Progenitor cell of endocrine pancreas (in vitro differentiated cells): ENCODE results near the gene PRKX. TPM values are rescaled to one million over a fixed set of nuclear protein-coding genes. Genes with fewer than 3 reads are reported as not detected.
"Not testable (repeated sequence)": the region's sequence is repeated elsewhere in the genome, so short reads cannot be mapped to it uniquely, and the experiment has no call there.

ENCODE experiments used
- DNase-seq: peaks from one replicate; pipeline ENCODE4 v3.0.0; 2021; ENCODE audit warnings: low spot score; ENCODE audit not compliant: unreplicated experiment
- H3K27ac Mint-ChIP-seq: 2 replicates; pipeline ENCODE4 v1.8.0; 2021; ENCODE audit warnings: mild to moderate bottlenecking, moderate library complexity, mixed read lengths
- H3K27me3 Mint-ChIP-seq: 2 replicates; pipeline ENCODE4 v1.8.0; 2021; ENCODE audit warnings: mixed read lengths
- H3K36me3 Mint-ChIP-seq: 2 replicates; pipeline ENCODE4 v1.8.0; 2022; ENCODE audit warnings: mixed read lengths; ENCODE audit not compliant: insufficient read depth
- H3K4me1 Mint-ChIP-seq: 2 replicates; pipeline ENCODE4 v1.8.0; 2021; ENCODE audit warnings: low read depth, mixed read lengths
- H3K4me3 Mint-ChIP-seq: 2 replicates; pipeline ENCODE4 v1.8.0; 2021; ENCODE audit warnings: low read depth, mild to moderate bottlenecking, moderate library complexity, mixed read lengths
- H3K9me3 Mint-ChIP-seq: 2 replicates; pipeline ENCODE4 v1.8.0; 2021; ENCODE audit warnings: low read depth, mixed read lengths
- total RNA-seq: library from RNA; stranded (reverse); gene quantifications from 2 replicates; pipeline ENCODE4 v1.2.1, GENCODE V29; 2021
- TF ChIP-seq, protein P1 (sequence below): fragments of 200-600 bp; sonication (generic); IDR thresholded peaks from one replicate; pipeline ENCODE4 v1.5.0; 2021; ENCODE audit warnings: antibody characterized with exemption, mild to moderate bottlenecking; ENCODE audit not compliant: unreplicated experiment

The PRKX gene
- total RNA-seq, 1 donor from 2014 or later: 54.0 TPM

DNA sequence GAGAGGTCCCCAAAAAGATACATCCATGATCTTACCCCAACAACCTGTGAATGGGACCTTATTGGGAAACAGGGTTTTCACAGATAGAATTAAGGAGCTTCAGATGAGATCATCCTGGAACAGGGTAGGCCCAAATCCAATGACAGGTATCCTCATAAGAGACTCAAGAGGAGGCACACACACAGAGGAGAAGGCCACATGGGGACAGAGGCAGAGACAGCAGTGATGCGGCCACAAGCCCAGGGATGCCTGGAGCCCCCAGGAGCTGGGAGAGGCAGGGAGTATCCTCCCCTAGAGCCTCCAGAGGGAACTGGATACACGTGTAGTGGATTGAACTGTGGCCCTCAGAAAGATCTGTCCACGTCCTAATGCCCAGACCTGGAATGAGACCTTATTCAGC, 82.3 kb downstream of the PRKX start:
- no peak overlapping the region for H3K27ac Mint-ChIP-seq
- H3K9me3 Mint-ChIP-seq: peaks cover 16% of the 10 kb centered on the region
- no peaks in the 10 kb centered on the region for H3K27me3 Mint-ChIP-seq
- TF ChIP-seq, protein P1, sequence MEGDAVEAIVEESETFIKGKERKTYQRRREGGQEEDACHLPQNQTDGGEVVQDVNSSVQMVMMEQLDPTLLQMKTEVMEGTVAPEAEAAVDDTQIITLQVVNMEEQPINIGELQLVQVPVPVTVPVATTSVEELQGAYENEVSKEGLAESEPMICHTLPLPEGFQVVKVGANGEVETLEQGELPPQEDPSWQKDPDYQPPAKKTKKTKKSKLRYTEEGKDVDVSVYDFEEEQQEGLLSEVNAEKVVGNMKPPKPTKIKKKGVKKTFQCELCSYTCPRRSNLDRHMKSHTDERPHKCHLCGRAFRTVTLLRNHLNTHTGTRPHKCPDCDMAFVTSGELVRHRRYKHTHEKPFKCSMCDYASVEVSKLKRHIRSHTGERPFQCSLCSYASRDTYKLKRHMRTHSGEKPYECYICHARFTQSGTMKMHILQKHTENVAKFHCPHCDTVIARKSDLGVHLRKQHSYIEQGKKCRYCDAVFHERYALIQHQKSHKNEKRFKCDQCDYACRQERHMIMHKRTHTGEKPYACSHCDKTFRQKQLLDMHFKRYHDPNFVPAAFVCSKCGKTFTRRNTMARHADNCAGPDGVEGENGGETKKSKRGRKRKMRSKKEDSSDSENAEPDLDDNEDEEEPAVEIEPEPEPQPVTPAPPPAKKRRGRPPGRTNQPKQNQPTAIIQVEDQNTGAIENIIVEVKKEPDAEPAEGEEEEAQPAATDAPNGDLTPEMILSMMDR: no peak
- no peak overlapping the region for H3K4me3 Mint-ChIP-seq
- H3K4me1 Mint-ChIP-seq: no peaks in the 10 kb centered on the region
- peaks cover 43% of the 10 kb centered on the region for H3K36me3 Mint-ChIP-seq
- DNase-seq: no peak

DNA sequence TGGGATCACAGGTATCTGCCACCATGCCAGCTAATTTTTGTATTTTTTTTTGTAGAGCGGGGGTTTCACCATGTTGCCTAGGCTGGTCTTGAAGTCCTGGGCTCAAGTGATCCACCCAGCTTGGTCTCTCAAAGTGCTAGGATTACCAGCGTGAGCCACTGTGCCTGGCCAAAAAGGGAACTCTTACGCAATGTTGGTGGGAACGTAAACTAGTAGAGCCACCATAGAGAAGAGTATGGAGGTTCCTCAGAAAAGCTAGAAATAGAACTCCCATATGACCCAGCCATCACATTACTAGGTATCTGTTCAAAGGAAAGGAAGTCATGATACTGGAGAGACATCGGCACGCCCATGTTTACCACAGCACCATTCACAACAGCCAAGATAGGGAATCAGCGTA, 85.9 kb downstream of the PRKX start:
- Mint-ChIP-seq H3K4me3 (no peak overlapping the region), H3K27me3 (no peaks in the 10 kb centered on the region), H3K9me3 (peaks cover 16% of the 10 kb centered on the region), H3K36me3 (peaks cover 42% of the 10 kb centered on the region), H3K4me1 (no peaks in the 10 kb centered on the region), H3K27ac (no peak overlapping the region)
- DNase-seq: no peak
- TF ChIP-seq, protein P1: no peak

DNA sequence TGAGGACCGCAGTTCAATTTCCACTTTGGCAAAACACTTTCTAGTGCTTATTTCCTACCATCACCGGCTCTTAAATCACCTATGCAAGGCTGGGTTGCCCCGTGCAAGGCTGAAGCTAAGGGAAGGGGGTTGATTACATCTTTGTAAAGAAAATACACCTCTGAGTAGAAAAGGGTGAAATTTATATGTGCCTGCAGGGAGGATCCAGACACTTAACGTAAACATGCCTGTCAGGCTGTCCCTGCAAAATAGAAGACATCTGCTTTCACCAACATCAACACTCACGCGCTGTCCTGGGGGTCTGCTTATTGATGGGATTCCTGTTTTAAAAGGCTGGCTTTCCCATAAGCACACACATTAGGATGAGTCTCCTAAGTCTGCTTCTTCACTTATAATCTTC, 92.0 kb downstream of the PRKX start:
- Mint-ChIP-seq H3K27me3 (no peaks in the 10 kb centered on the region), H3K27ac (no peak overlapping the region), H3K4me3 (no peak overlapping the region), H3K4me1 (peaks cover 1% of the 10 kb centered on the region), H3K36me3 (peaks cover 28% of the 10 kb centered on the region), H3K9me3 (no peaks in the 10 kb centered on the region)
- DNase-seq: no peak
- TF ChIP-seq, protein P1: no peak

DNA sequence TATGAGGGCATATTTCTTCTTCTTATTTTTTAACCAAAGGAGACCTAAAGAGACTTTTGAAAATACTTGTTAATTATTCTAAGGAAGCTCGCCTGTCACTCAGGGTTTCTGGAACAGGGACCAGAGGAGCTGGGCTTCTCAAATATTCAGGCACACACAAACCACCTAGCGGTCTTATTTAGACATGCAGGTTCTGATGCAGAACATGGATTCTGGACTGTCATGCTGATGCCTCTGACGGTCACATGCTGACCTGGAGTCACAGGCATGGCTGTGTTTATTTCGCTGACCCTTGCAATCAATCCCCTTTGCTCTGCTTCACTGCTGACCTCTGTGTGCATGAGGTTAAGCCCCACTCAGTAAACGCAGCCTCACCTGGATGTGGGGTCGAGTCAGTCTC, 101.7 kb downstream of the PRKX start:
- H3K4me3 Mint-ChIP-seq, DNase-seq, H3K27me3 Mint-ChIP-seq, H3K27ac Mint-ChIP-seq, H3K9me3 Mint-ChIP-seq, H3K4me1 Mint-ChIP-seq: not testable (repeated sequence)
- peaks cover 26% of the 10 kb centered on the region for H3K36me3 Mint-ChIP-seq
- TF ChIP-seq, protein P1: peak; percentile 8

DNA sequence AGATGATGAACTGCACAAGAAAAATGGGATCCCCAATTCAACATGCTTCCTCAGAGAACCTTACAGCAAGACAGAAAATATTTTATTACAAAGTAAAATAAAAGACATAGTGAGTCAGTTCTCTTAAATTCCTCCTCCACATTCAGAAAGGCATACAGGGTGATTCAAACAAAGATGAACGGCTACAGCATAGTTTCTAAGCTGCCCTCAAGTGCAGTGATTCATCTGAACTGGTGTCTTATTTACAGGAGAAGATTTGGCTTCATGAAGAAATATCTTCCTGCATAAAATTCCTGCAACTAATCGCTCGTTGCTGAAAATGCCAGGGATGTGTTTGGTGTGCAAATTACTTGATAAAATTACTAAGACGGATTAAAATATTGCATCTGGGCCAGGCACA, 103.6 kb downstream of the PRKX start:
- H3K4me1 Mint-ChIP-seq: no peaks in the 10 kb centered on the region
- no peak overlapping the region for H3K27ac Mint-ChIP-seq
- H3K36me3 Mint-ChIP-seq: peaks cover 22% of the 10 kb centered on the region
- H3K4me3 Mint-ChIP-seq: no peak overlapping the region
- TF ChIP-seq, protein P1: no peak
- H3K9me3 Mint-ChIP-seq: no peaks in the 10 kb centered on the region
- no peaks in the 10 kb centered on the region for H3K27me3 Mint-ChIP-seq
- DNase-seq: no peak
